HG03025 (cell line): ENCODE measurements around the gene NR1I3.

Experiments used
- ATAC-seq: cut with Tn5 transposase; IDR thresholded peaks from one replicate; pipeline ENCODE4 v1.9.1; 2021; ENCODE audit warnings: mild to moderate bottlenecking, moderate library complexity; ENCODE audit not compliant: unreplicated experiment, low FRiP score

NR1I3 gene

DNA sequence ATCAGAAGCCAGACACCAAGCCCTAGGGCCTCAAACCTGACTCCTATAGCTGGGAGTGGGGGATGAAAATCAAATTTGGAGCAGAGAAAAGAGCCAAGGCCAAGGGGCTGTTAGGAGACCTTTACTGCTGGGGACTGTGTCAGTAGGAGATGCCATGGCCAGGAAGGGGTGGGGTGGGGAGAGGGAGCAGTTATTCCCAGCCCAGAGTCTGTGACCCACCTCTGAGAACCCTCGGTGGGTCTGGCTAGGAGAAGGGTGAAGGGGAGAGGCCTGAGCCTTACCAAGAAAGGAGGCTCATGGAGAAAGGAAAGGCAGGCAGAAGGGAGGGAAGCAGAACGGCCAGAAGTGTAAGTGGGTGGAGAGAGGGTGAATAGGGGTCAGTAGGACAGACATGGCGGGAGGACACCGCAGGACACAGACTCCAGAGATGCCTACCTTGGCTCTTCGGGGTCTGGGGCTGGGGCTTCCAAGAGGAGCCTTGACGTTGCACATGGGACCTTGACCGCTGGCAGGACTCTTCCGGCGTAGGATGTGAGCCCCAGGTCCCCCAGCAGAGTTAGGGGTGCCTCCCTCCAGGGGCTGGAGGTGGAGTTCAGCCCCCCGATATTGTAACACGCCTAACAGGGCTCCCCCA lies 40.3 kb downstream of the NR1I3 start:
- ATAC-seq = no peak

DNA sequence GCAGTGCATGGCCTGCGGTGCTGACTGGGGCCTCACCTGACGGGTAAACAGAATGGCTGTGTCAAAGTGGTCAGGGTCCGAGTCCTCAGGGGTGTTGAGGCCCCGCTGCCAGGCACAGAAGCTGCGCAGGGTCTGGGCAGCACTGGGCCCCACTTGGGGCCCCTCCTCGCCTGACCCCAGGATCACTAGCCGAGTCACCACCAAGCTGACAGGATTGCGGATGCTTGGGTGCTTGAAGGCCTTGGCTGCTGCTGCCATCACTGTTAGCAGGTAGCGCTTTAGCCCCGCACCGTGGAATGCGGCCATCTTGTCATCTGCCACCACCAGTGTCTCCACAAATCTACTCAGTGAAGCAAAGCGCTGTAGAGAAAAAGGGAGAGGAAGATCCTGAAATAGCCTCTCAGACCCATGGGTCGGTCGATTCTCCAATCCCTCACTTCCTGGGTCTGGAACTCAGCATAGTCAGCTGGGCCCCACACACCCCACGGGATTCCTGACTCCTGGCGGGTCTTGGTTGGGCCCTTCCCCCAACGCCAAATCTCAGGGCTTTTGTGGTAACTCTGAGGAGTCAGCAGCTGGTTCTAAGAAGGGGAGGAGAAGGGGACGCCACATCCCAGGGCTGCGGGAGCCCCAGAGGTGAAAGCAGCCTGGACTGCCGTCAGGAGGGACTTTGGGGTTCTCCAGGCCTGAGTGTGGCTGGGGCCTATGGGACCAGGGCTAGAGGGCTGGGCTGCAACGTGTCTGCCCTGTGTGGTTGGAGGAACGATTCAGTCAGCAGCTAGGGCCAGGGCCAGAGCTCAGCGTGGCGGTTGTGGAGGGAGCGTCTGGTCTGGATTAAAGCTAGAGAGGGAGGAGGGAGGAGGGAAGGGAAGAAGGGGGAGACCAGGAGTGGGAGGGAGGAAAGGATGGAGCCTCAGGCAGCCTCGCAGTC lies 41.2 kb downstream of the NR1I3 start:
- ATAC-seq = no peak

DNA sequence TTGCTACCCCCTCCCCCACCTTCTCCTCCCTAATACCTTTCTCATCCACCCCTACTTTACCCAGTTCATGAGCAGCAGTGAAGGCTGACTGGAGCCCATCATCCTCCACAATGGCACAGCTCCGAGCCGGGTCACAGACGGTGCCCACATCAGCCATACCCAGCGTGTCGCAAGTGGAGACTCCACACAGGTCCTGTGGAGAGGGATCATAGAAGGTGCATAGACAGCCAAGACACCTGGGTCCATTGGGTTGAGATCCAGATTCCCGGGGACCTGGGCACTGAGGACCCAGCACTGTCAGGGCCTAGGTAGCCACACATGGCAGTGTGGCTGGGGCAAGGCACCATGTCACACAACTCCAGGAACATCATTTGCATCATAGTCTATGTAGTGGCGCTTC lies 41.9 kb downstream of the NR1I3 start:
- no peak for ATAC-seq

DNA sequence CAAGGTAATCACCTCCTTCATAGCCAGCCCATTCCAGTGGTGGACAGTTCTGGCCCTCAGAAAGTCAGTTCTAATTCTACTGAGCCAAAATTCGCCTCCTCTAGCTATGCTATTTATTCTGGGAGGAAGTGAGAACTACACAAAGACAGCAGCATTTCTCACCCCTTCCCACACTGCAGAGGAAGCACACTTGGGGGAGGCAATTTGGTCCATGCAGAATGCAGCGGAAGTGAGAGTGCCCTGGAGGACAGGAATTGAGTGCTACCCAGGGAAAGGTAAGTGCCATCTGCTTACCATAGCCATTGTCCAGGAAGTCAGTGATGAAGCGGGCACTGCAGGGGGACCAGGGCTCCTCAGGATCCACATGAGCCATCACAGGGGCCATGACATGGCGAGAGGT lies 42.8 kb downstream of the NR1I3 start:
- ATAC-seq = no peak

DNA sequence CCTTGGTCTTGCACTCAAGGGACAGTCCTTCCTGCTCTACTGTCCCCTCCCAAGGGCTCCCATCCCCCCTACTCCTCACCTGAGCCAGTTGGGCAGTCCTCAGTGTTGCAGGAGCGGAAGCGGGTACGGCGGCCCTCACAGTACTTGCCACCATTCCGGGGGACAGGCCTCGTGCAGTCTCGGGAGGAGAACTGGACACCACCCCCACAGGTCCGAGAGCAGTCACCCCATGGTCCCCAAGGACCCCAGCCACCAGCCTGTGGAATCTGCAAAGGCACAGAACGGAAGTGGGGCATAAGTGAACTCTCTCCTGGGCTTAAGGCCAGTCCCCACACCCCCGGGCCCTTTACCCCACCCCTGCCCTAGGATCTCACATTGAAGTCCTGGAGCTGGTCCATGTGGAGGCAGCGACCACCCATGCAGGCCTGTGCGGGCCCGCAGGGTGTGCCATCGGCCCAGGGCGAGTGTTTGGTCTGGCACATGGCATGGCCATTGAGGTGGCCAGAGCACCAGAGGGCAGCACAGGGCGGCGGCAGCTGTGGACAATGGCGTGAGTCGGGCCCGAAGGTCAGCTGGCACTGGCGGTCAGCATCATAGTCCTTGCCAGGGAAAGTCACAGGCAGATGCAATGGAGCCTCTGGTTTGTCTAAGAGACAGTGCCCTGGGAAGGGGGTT lies 44.3 kb downstream of the NR1I3 start:
- no peak for ATAC-seq

DNA sequence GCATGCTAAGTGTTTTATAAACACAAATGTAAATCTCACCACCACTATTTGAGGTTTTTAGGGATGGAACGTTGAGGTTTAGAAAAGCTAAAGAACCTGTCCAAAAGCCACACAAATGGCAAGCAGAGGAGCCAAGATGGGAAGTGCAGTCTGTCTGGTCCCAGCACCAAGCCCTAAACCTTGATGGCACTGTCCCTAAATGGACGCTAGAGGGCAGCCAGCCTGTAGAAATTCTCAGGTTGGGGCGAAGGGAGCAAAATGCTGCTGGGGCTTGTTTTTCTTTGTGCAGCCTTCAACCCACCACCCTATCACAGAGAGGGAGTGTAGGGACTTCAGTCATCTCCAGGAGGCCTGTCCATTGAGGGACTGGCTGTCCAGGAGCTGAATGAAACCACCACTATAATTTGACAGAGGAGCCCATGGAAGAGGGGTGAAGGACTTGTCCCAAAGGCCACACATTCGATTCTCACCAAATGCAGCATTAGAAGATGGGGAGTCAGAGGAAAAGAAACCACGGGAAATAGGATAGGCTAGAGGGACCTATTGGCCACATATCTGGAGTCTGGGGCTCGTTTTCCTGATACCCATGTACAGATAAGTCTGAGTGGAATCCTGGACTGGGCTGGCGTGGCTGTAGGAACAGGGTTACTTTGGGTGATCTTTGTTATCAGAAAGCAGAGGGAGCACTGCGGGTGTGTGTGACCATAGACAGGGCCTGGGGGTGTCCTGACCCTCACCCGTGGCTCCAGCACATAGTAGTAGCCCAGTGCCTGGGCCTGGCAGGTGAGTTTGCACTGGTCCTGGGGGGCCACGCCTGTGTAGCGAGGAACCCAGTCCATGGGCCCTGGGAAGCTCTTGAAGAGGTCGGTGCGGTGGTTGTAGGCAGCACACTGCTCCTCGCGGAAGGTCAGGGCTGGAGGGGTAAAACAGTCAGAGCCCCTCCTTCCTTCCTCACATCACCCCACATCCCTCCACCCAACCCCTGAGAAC lies 45.2 kb downstream of the NR1I3 start:
- no peak for ATAC-seq

DNA sequence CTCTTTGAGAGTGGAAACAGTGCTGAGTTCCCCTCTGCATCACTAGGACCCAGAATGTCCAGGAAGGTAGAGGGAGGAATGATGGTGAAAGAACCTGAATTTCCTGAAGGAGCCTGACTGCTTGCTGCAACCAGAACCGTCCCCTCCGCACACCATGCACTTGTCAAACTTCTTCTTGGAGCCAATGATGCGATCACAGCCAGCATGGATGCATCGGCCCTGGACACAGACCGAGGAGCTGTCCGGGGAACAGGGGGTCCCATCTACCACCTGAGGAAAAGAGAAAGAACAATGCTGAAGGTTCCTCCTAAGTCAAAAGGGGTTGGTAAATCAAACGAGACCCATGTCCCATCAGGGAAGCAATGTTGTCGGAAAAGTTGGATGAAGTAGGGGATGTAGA lies 46.0 kb downstream of the NR1I3 start:
- no peak for ATAC-seq

DNA sequence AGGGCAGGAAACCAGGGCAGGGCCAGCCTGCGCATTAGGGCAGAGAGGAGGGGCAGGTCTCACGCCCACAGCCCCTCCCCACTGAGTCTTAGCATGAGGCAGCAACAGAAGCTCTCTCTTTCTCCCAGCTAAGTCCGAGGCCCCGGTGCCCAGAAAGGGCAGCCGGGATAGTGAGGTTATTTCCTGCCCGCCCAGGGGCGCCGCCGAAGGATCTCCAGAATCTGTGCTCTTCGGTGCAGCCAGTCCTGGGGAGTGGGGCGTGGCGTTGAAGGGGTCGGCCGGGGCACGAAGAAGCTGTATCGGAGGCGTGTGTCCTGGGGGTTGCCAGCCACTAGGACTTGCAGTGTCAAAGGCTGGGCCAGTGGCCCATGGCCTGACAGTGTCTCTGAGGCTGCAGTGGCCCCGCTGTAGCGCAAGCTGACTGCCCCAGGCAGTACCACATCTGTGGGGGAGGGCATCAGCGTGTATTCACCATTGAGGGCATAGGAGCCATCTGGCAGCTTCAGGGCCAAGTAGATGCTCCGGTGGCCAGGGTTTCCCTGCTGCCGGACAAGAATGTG lies 47.0 kb downstream of the NR1I3 start:
- no peak for ATAC-seq

DNA sequence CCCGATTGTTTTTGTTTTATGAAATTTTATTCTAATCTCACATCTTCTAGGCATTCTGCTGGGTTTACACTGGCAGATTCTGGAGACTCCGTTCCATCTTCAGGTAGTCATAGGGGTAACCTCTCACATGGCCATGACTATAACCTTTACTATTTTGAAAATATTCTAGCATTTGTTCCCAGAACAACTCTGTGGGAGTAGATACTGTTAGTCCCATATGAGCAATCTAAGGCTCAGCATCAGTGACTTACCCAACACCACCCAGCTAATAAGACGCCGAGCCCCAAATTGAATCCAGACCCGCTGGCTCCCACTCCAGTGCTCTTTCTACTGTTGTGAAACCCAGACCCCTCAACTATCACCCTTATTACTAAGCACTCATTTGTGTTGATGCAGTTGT lies 49.0 kb downstream of the NR1I3 start:
- ATAC-seq = no peak

DNA sequence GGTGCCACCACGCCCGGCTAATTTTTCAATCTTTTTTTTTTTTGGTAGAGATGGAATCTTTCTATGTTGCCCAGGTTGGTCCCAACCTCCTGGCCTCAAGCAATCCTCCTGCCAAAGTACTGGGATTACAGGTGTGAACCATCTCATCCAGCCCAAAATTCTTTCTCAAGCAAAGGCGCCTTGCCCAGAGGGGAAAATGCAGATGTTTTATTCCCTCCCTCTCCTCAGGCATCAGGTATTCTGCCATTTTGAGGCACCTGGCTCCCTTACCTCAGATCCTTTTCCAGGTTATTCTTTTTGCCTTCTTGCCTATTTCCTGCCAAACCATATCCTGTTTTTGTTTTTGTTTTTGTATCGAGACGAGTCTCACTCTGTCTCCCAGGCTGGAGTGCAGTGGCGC lies 49.6 kb downstream of the NR1I3 start:
- ATAC-seq = no peak

DNA sequence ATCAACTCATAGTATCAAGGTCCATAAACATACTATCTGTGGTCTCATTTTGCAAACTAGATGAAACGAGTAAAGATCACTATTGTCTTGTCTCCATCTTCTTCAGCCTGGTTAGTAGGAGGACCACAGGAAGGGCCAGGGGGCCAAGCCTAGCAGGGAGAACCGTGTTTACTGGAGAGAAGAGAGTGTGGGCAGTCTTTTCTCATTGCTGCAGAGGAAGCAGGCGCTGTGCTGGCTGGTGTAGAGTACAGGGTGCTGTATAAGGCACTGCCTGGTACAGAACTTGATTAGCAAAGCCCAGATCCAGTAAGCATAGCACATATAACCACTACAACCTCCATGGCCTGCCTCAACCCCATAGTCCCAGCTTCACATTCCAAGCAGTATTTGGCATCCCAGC lies 50.7 kb downstream of the NR1I3 start:
- ATAC-seq = no peak

DNA sequence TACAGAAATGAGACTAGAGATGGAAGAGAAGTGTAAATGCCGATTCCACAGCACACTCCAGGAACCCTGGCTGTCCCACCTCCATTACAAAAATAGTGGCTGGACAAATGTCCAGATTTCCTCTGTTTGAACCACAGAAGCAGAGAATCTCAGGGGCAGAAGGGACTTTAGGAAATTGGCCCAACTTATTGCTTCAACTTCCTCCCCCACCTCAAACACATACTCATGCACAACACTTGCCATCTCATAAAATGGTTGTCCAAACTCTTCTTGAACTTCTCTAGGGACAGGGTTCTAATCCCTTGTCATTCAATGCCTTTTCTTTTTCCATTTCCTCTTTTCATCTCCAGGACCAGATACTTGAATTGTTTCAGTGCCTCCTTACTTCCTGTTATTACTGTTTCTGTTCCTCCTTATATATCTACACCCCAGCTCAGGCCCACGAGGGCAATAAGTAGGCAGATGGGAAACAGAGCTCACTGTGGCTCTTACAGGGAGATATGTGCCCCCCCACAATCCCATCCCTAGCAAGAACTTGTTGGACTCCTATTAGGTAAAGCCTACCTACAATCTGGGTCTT lies 52.2 kb downstream of the NR1I3 start:
- ATAC-seq = peak; percentile 24

DNA sequence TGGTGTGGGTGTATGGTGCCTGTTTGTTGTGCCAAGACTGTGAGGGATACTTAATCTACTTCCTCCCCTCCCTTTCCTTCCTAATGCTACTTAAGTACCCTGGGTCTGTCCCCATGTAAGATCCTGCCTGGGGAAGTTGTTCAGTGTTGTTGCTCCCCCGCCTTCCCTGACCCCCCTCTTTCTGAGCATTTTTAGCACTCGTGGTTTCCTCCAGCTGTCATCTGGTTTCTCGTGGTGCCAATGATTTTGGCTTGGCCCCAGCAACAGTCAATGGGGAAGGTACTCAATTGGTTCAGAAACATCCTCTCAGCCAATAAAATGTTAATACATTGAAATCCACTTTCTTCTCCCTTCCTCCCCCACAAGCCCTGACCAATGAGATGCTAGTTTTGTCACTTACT lies 52.7 kb downstream of the NR1I3 start:
- peak; percentile 60 for ATAC-seq

DNA sequence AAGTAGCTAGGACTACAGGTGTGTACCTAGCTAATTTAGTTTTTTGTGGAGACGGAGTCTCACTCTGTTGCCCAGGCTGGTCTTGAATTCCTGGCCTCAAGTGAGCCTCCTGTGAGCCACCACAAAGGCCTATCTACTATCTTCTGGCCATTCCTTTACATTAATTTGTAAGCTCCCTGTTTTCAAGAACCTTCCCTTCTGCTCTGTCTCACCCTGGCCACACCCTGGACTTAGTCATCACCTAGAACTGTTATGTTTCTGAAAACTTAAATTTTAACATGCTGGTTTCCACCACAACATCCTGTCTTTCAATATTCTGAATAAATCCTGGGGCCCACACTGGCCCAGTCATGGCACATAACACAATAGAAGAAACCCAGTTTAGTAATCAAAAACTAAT lies 55.8 kb downstream of the NR1I3 start:
- peak; percentile 35 for ATAC-seq

DNA sequence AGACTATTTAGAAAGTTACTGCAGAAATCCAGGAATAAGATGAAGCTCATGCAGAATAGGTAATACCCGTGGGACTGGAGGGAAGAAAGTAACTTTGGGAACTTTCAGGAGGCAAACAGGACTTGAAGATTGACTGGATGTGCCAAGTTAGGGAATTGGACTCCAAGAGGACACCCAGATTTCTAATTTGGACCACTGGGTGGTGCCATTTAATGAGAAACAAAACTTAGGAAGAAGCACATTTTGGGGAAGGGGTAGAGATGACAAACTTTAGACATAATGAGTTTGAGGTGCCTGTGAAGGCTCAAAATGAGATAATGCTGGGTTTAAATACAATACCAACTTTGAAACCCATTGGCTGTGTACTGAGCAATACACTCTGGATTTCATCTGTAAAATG lies 57.4 kb downstream of the NR1I3 start:
- ATAC-seq = no peak

DNA sequence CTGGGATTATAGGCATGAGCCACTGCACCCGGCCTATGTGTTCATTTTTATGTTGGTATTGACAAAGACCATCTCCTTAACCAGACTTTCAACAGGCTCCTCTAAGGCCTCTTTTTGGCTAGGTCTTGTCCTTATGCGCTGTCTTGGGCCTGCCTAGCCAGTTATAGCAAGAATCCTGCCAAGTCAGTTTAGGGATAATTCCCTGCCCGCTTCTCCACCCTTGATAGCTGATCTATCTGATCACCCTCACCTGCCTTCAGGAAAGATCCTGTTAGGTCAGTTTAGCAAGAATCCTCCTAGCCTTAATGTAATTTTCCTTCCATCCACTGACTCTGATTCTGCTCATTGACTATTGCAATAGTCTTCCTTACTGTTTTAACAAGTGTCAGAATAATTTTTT lies 58.3 kb downstream of the NR1I3 start:
- ATAC-seq = no peak
